HG03521 (cell line): ENCODE data around the gene EEFSEC.

ENCODE experiments used
- ATAC-seq: cut with Tn5 transposase; IDR thresholded peaks from one replicate; pipeline ENCODE4 v1.9.1; 2021; ENCODE audit warnings: mild to moderate bottlenecking, moderate library complexity; ENCODE audit not compliant: unreplicated experiment

EEFSEC gene

GRCh38 chr3:128362026-128362965 lies 209.0 kb downstream of the EEFSEC start:
- no peak for ATAC-seq

- ATAC-seq = no peak
Measured at GRCh38 chr3:128364291-128364690, 211.0 kb downstream of the EEFSEC start.

- no peak for ATAC-seq
Measured at GRCh38 chr3:128364808-128365360, 211.6 kb downstream of the EEFSEC start.

DNA sequence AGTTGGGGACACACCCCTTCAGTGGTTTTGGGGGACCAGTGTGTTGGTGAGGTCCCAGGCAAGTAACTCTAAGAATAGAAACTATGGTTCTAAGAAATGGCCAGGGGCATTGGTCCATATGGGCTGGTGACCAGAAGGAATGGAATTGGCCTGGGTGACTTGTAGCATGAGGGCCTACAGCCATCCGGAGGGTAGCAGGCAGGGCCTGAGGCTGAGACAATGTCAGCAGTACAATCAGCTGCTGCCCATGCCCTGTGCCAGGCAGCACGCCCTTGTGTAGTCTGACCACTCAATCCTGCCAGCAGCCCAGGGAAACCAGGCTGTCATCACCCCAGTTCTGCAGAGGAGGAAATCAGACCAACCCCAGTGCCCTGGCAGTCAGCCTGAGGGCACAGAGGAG lies 212.9 kb downstream of the EEFSEC start:
- no peak for ATAC-seq

DNA sequence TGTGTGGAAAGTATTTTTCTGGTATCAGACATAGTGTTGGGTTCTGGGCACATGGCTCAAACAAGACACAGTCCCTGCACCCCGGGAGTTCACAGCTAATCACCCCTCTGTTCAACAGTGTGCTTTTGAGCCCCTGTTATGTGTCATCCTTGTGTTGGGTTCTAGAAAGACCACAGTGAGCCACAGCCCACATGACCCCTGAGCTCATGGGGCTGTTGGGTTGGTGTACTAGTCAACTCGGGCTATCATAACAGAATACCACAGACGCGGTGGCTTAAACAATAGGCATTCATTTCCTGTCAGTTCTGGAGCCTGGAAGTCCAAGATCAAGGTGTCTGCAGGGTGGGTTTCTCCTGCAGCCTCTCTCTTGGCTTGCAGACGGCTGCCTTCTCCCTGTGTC lies 213.4 kb downstream of the EEFSEC start:
- ATAC-seq = no peak

DNA sequence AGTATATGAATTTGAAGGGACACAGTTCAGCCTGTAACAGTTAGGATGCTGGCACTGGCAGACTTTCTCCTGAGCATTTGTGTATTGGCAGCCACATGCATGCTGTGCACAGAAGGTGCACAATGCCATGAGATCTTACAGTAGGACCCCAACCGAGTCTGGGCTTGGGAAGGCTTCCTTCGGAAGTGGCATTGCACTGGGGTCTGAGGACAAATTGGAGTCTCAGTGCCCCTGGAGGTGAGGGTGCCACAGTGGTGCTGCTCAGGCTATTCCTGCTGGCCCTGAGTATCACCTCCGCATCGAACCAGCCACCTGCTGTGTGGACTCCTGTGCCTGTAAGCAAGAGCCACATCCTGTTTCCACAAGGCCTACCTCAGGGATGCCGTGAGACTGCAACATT lies 213.9 kb downstream of the EEFSEC start:
- ATAC-seq = no peak

- ATAC-seq = no peak
Measured at GRCh38 chr3:128367761-128368160, 214.5 kb downstream of the EEFSEC start.

- ATAC-seq = no peak
Measured at GRCh38 chr3:128368626-128369025, 215.3 kb downstream of the EEFSEC start.

DNA sequence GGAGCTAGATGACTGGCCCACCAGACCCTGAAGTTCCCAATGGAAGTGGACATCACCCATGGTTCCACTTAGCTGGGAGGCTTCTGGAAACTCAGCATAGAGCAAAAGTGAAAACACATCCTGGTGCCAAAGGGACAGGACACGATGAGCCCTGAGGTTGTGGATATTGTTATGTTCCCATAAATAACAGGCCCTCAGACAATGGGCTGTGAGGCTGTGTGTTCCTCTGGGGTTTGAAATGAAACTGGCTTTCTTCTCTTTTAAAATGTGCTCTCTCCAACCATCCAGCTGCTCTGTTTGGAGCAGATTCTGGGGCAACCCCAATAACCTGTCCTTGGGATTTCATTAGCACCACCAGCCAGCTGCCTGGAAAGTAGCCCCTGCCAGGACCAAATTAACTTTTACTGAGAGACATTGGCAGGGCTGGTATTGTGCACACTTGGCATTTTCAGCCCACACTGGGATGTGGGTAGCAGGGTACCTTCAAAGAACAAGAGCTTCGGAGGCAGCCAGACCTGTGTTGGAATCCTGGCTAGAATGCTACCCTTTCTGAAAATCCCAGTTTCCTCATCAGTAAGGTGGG lies 215.9 kb downstream of the EEFSEC start:
- ATAC-seq = no peak

DNA sequence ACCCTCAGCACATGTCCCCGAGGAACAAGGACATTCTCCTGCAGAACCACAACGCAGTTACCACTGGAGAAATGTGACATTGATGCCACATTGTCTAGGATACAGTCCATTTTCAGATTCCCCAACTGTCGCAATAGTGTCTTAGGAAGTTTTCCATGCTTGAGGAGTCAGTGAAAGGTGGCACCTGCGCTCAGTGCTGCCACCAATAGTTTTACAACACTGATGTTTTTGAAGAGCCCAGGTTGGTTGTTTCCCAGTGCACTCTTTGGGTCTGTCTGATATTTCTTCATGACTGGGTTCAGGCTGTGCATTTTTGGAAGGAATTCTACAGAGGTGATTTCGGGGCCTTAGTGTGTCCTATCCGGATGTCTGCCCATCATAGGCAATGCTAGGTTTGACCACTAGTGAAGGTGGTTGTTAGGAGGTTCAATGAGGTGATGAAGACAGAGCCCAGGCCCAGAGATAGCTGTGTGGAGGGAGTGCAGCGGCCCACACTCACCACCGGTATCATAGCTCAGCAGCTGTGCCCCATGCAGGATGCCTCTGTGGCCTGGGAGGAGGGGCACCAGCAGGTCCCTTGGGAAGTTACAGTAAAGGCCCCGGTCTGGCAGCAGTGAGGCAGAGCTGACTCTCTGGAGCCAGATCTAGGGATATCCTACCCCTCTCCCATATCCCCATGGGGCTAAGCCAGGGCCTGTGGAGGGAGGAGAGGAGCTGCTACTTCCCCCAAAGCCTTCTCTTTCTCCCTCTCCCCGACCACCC lies 216.8 kb downstream of the EEFSEC start:
- ATAC-seq = no peak

DNA sequence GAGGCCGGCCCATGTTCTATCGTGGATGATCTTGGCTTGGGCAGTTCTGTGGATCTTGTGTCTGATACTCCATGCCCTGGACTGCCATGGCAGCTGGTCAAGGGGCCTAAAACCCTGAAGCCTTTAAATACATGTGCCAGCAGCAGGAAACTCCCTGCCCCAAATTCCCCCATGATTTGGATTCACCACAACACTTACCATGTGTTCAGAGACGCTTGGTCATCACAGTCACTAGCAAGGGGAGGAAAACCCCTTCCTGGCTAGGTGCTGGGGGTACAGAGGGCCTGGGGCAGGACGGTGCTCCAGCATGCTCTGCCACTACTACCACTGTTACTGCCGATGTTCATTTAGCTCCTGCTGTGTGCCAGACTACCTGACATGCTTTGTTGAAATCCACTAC lies 219.0 kb downstream of the EEFSEC start:
- ATAC-seq = no peak

GRCh38 chr3:128372707-128373533 lies 219.6 kb downstream of the EEFSEC start:
- ATAC-seq = no peak

- ATAC-seq = no peak
Measured at GRCh38 chr3:128374746-128375445, 221.6 kb downstream of the EEFSEC start.

DNA sequence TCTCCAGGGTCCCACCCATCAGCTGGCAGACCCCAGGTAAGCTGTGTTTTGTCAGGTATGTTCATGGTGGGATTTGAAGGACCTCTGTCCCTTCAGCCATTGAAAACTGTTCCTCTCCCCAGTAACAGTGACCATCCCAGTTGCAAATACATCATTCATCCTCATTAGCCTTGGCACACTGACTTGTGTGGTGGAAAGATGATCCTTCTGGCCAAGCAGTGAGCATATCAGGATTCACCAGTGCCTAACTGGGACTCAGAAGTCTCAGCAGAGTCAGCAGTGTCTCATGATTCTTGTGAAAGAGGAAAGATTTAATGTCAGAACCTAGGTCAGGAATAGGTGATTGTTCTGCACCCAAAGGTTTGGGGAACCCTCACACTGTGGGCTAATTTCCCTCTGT lies 223.2 kb downstream of the EEFSEC start:
- ATAC-seq = no peak

DNA sequence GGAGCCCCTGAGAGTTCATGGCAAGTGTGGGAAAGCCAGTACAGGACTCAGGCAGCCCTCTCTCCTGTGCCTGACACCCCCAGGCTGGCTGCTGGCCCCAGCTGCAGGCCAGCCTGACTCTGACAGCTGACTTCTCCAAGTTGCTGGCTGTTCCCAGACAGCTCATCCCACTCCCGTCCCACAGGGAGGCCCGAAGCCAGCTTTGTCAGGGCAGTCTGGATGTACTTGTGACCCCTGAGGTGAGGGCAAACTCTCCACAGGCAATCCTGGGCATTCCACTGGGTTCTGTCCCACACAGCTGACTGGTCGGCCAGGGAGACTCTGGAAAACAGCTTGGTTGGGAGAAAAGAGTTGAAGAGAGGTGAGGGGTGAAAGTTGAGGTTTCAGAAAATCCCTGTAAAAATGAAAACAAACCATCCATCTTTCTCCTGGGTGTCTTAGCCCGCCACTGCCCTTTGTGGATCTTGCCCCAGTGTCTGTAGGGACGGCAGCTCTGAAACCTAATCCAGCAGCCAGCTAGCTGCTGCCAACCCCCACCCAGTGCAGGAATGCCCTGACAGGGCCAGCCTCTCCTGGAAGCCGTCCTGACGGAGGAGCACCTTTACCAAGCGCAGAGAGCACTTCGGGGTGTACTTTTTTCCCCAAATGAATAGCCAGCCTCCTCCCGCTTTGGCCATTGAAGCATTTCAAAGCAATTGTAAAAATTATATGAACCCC lies 225.5 kb downstream of the EEFSEC start:
- ATAC-seq = no peak

DNA sequence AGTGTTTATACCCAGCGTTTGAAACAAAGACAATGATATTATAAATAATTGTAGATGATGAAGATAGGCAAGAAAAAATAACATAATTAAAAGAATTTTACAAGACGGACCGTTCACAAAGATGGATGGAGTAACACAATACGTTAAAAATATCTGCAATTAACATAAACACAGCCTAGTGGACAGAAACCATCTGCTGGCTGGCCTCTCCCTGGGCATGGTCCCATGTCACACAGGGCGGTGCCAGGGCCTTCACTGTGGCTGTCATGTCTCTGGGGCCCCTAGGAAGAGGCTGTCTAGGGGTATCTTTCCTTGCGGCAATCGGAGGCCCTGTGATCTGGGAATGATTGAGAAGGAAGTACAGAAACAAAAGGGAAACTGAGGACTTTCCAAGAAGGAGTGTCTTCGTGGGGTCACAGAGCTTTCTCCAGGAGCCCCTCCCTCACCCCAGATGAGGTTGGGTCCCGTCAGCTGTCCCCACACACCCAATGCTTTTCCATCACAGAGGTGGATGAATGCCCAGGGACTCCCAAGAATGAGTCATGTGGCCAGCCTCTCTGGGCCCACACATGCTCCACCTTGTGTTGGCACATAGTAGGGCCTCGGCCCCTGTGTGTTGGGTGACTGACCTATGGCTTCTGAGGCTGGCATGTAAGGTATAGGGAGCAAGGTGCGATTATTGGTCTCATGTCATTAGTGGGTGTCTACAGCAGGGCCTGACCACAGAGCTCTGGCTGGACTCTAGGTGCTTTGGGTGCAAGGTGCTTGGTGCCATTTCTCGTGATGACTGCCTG lies 226.3 kb downstream of the EEFSEC start:
- ATAC-seq = no peak

DNA sequence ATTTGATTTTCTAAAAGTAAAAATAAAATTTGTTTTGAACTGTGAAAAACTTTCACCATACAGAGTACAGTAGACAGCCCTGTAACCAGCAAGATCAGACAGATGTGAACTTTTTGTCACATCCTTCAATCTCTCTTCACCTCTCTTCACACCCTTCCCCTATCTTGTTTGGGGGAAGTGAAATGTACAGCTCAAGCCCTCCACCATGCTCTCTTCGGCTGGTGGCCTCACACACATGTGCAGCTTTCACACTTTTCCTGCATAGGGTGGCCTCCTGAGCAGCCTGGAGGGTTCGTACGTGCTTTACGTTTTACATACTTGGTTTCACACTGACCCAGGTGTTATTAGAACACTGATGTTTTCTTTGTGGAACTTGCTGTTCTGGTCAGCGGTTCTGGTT lies 227.0 kb downstream of the EEFSEC start:
- ATAC-seq = no peak

GRCh38 chr3:128380719-128381118 lies 227.4 kb downstream of the EEFSEC start:
- ATAC-seq = no peak
